Peyer's patch (tissue), 4 donors: Measurements from ENCODE around the gene CSDE1.

Source experiments
- CTCF ChIP-seq, 6 experiments: fragments of 450-650 bp in 4 of 6; fragments of 200-600 bp in 2 of 6; sonication (generic) in 1 of 6; IDR thresholded peaks; one replicate each; pipeline ENCODE4 v1.5.1; 2017 to 2019; ENCODE audit warnings: antibody characterized with exemption in 6 of 6, mild to moderate bottlenecking in 3 of 6, moderate library complexity in 1 of 6
- POLR2A ChIP-seq, 2 donors: fragments of 450-650 bp; IDR thresholded peaks; one replicate each; pipeline ENCODE4 v1.5.1; 2017; ENCODE audit warnings: antibody characterized with exemption in 2 of 2, mild to moderate bottlenecking in 2 of 2, moderate library complexity in 2 of 2

- TF ChIP-seq CTCF (IDR thresholded peaks at IDR 0.05), result no peak
- no peak for TF ChIP-seq POLR2A (IDR thresholded peaks at IDR 0.05)
Measured at GRCh38 chr1:114741963-114742746, 15.6 kb downstream of the CSDE1 start.
